ENCODE data around the gene PTRH1.

PTRH1 gene

DNA sequence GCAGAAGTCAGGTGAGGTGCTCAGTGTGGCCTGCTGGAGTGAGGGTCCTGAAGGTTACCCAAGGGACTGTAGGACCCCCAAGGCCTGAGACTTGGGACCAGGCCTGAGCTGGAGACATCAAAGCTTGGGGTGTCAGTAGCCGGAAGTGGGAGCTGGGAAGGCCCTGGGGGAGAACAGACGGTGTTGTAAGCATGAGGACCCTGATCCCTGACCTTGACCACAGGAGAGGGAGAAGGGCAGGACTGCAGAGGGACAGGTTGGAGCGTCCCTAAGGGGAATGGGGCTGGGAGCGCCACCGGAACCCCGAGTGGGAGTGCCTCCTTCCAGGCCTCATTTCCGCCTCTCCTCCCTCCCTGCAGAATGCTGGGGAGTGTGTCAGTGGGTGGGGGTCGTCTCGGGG, 949 bp upstream of the PTRH1 start:
- DNase-seq: no peak

DNA sequence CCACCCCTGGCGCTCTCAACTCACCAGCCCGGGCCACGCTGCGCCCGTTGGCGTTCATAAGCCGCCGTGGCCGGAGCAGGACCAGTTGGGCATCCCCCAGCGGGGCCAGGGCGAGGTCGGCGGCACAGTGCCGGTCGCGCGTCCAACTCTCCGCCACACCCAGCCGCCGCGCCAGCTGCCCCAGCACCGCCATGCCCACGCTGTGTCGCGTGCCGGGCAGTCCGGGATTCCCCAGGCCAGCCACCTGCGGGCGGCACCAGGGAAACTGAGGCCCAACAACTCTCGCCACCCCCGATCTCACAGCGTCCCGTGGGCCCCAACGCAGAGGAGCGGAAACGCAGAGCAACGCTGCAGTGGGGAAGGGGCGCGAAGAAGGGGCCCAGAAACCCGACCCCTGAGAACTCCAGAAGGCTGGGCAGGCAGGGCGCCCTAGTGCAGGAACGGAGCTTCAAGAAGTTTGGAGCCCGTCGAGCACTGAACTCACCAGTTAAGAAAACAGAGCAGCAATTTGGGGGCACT, 453 bp downstream of the PTRH1 start:
- DNase-seq: no peak

DNA sequence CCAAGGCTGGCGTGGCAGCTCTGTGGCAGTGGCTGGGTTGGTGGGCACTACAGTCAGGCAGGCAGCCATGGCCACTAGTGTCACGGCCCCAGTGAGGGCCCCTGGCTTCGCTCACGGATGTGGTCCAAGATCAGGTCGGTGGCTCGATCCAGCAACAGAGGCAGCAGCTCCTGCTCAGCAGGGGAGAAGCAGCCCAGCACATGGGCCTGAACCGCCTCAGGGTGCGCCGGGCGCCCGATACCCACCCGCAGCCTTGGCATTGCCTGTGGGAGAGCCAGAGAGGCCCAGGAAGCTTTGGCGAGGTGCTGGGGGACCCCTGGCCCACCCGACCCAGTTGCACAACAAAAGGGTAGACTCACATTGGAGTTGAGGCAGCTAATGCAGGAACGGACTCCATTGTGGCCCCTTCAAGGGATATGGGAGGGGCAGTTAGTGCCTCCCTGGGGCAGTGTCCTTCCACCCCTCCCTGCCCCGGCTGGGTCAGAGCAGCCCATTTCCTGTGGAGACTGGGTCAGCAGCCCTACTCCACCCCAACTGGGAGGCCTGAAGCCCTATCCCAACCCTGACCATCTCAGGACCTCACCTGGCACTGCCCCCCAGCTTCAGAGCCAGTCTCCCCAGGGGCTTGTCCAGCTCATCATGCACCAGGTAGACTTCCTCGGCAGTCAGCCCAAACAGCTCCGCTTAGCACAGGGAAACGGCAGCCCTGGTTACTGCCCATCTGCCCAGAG, 1.3 kb downstream of the PTRH1 start:
- no peak for DNase-seq

DNA sequence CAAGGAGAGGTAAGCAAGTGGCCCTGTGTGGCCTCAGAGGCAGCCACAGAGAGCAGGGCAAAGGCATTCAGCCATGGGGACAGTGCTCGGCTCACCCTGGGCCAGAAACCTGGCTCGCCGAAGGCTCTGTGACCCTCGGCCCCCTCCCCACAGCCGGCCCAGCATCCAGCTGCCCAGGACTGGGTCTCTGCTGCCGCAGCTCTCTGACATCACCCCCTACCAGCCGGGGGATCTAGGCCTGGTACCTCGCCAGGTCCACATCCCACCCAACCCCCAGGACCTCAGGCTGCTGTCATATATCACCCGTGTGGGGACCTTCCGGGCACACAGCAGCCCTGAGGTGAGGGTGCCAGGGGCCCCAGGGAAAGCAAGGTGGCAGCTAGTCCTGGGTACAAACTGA, 2.6 kb downstream of the PTRH1 start:
- DNase-seq: no peak

DNA sequence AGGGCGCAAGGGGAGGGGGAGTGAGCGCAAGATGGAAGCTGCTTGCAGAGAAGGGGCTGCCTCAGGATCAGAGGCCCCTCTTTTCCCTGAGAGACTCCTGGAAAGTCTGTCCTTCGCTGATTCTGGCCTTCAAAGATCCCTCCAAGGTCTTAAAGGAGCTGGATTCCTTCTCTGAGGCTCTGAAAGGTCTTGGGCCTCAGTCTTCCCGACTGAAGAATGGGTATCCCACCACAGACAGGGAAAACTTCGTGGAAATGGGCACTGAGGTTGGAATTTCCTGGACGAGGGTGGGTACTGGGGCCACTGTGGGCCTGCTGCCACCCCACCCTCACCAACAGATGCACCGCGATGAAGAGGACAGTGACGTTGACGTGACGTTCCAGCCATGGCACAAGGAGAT, 3.1 kb downstream of the PTRH1 start:
- no peak for DNase-seq

DNA sequence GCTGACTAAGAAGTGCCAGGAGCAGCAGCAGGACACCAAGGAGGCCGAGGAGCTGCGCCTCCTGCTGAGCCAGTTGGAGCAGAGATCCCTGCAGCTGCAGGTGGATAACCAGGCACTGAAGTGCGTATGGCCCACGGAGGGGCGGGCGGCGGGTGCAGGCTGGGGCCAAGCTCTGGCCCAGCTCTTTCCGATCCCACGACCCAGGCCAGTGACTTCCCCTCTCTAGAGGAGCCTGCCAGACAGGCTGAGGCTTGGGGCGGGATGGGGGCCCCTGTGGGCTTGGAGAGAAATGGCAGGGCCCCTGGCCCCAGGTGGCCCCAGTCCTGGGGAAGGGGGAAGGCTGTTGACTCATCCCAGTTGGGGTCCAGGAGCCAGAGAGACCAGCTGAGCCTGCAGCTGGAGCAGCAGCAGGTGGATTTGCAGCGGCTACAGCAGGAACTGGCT, 3.6 kb downstream of the PTRH1 start:
- DNase-seq: no peak

DNA sequence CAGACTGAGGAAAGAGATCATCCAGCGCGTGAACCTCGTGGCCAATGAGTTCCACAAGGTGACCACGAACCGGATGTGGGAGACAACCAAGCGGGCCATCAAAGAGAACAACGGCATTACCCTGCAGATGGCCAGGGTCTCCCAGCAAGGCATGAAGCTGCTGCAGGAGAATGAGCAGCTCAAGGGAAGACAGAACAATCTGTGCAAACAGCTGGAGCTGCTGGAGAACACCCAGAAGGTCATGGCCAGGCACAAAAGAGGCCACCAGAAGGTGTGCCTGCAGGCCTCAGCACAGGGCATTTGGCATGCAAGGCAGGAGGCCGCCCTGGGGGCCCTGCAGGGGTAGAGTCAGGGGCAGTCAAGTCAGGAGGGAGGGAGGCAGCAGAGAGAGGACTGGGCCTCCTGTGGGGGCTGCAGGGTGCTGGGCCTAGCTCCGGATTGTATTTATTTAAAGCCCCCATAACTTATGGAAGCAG, 4.2 kb downstream of the PTRH1 start:
- DNase-seq: no peak

DNA sequence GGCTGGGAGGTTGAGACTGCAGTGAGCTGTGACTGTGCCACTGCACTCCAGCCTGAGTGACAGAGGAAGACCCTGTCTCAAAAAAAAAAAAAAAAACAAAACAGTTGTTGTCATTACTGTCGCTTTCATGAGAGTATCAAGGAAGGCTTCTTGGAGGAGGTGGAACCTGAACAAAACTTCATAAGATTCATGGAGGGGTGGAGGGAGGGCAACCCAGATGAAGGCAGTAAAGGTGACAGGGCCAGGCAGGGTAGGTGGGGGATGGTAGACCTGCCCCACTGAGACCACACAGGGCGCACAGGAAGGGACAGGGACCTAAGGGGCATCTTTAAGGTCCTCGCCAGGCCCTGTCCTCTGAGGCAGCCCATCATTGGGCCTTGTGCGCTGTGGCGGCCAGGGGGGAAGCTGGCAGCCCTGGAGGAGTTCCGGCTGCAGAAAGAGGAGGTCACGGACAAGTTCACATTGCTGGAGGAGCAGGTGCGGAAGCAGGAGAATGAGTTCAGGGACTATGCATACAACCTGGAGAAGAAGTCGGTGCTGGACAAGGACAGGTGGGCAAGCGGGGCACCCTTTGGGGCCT, 5.2 kb downstream of the PTRH1 start:
- no peak for DNase-seq

DNA sequence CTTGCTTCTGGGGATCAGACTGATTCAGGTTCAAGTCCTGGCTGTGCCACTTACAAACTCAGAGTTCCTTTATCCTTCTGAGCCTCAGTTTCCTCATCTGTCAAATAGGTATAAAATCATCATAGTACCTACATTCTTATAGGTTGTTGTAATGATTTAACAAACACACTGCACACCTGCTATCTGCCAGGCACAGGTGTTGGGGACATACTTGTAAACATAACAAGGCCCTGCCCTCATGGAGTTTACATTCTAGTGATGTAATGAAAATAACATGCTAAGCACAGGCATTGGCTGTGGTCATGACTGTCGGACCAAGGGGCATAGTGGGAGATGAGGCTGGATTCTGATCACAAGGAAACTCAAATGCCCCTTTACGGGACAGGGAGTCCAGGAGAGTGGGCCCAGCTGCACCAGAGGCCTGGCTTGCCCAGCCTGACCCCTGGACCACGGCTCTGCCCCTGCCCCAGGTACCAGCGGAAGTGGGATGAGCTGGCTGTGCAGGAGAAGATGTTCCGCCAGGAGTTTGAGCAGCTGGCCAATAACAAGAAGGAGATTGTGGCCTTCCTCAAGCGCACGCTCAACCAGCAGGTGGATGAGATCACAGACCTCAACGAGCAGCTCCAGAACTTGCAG, 6.4 kb downstream of the PTRH1 start:
- no peak for DNase-seq

DNA sequence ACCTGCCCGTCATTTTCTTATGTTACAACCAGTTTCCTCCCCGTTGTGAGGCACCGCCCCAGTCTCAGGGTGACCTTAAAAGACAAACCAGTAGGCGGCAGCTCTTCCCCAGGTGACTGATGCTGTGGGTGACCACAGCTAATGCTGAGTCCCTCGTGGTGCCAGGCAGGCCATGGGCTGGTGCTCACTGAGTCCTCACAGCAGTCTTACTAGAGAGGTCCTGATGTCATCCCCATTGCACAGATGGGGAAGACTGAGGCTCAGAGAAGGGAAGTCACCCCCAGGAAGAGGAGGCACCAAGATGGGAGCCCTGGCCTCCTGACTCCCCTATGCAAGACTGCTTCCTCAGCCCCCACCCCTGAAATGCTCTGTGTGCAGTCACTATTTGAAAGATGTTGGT, 7.7 kb downstream of the PTRH1 start:
- peak; percentile 32 for DNase-seq

DNA sequence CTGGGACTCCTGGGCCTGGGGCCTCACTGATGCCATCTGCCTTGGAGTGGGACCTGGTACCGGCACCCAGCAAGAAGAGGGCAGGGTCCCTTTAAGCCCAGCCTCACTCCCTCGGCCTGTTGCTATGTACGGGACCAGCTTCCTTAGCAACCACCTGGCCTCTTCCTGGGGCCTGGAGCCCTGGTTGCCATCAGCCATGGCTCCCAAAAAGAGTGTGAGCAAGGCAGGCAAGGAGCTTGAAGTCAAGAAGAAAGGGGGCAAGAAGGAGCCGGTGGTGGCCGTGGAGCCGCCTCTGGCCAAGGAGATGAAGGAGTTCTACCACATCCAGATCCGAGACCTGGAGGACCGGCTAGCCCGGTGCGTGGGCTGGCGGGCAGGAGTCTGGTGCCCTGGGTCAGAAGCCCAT, 8.6 kb downstream of the PTRH1 start, which contains the start of gene CFAP157:
Gene CFAP157 (plus strand): TSS at position 153 of the 406 bp plus-strand sequence. CDS start 44 bp downstream, at position 197.
- DNase-seq: no peak

DNA sequence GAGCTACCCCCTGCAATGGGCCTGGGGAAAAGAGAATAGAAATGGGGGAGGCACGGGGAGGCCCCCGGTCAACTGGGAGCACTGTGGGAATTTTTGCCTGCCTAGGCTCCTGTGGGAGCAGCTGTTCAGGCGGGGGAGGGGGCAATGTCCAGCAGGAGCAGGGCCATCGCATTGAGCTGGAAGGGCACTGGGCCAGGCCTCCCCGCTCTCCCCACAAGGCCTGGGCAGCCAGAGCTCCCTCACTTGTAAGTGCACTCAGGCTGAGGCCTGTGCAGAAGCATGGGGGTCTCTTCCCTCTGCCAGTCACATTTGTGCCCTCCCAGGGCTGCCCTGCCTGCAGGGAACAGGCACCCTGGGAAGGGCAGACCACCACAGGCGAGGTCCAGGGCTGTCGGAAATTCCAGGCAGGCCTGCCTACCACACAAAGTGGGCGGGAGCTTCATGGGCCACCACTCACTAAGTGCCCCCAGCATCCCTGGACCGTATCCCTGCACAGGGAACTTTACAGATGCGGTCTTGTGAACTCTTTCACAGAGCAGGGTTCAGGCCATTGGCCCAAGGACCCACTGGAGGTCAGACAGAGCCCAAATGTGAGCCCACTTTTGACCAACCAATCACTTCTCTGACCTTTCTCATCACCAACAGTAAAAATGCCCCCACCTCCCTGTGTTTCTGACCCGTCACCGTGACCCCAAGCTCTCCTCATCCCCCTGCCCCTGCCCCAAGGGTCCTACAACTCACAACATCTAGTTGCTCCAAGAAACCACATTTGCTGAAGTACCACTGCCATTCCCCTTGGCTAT, 9.7 kb downstream of the PTRH1 start:
- no peak for DNase-seq

DNA sequence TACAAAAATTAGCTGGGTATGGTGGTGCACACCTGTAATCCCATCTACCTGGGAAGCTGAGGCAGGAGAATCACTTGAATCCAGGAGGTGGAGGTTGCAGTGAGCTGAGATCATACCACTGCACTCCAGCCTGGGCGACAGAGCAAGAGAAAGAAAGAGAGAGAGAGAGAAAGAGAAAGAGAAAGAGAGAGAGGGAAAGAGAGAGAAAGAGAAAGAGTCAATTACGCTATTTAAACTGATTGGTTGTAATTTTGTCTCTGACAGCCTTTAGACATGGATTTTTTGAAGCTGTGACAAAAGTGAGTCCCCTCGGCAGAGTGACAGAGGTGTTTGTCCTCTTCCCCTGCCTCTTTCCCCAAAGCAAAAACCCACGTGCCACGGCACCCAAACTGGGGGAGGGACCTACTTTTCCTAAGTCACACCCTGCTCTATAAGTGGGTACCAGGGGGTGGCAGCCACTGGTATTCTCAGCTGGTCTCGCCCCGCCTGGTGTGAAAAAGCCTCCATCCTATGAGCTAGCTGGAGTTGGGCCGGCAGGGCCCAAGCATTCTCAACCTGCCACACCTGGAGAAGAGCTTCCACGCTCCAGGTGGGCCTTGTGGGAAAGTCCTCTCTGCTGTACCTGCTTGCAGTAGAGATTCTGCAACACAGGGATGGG, 12.0 kb downstream of the PTRH1 start:
- no peak for DNase-seq

DNA sequence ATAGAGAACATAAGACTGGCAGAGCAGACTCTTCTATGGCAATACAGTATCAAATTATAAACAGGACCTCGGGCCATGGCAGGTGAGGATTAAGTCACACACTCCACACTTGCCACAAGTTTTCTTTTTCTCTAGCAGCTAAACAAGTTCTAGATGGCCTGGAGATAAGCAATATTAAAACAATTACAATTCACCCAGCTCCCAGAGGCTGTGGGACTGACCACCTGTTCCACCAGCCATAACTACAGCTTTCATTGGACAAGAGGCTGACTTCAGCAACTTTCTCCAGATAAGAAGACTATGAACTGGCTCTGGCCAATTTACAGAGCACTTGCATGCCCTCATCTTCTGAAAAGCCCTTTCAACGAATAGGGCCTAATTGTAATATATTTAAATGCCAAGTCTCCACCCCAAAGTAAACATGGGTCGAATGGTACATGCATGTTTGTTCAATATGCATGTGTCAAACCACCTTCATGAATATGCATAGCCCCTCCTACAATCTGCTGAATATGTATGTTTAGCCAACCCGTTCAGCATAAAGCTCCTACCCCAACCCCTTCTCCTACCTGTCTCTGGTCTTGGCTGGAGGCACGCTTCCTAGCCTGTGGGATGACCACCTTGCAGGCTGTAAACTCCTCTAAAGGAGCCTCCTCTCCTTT, 14.7 kb downstream of the PTRH1 start:
- no peak for DNase-seq

DNA sequence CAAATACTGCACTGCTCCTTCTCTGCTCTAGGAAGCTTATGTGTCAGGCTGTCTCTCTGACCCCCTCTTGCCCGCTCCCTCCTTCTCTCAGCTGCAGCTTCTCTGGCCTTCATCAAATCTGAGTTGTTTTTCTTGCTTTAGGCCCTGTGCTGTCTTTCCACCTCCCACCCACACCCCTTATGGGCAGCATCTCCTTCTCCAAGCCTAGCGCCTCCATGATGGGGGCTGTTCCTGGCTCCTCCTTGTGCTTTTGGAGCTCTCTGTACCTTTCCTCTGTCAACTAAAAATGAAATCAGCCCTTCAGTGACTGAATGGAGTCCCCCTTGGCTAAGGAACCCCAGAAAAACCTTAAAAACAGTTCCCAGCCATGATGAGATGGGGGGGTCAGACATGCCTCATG, 15.3 kb downstream of the PTRH1 start:
- no peak for DNase-seq

DNA sequence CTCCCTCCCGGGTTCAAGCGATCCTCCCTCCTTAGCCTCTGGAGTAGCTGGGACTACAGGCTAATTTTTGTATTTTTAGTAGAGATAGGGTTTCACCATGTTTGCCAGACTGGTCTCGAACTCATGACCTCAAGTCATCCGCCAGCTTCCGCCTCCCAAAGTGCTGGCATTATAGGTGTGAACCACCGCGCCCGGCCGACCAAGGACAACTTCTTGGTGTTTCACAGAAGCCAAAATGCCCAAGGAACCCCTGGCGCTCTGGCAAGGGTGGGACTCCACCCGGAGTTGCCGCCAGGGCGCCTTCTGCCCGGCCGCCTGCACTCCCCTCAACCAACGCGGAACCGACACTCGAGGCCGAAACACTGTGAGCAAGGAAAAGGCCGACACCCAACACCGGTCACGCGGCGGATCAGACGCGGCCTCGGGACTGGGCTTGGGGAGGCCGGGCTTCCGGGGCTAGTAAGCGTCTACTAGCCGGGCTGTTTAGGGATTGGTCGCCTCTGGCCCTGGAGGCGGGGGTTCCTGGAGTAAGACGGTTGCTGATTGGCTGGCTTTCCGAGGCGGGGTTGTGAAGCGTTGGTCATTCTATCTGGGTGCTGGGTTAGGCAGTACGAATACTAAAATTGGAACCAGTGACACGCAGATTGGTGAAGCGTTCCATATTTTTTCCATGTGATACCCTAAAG, 16.3 kb downstream of the PTRH1 start:
- DNase-seq: peak; percentile 81

DNA sequence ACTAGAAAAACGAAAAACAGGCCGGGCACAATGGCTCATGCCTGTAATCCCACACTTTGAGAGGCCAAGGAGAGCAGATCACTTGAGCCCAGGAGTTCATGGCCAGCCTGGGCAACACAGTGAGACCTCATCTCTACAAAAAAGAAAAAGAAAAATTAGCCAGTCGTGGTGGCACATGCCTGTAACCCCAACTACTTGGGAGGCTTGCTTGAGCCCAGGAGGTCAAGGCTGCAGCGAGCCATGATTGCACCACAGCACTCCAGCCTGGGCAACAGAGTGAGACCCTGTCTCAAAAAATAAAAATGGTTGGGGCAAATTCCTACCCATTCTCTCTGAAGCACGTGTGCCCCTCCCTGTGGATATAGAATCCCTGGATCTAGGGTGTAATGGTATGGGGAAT, 17.1 kb downstream of the PTRH1 start:
- no peak for DNase-seq

DNA sequence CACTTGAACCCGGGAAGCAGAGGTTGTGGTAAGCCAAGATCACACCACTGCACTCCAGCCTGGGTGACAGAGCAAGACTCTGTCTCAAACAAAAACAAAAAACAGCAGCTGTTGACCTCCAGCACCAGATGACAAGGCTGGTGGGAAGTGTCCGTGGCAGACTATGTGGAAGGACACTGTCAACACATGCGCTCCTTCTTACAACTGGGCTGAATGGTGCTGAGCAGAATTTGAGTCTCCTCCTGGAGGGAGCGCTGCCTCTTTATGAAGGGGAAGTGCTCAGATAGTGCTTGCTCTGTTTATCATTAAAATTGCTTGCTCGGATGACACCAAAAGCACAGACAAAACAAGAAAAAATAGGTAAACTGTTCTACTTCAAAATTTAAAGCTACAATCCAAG, 17.9 kb downstream of the PTRH1 start:
- DNase-seq: no peak

DNA sequence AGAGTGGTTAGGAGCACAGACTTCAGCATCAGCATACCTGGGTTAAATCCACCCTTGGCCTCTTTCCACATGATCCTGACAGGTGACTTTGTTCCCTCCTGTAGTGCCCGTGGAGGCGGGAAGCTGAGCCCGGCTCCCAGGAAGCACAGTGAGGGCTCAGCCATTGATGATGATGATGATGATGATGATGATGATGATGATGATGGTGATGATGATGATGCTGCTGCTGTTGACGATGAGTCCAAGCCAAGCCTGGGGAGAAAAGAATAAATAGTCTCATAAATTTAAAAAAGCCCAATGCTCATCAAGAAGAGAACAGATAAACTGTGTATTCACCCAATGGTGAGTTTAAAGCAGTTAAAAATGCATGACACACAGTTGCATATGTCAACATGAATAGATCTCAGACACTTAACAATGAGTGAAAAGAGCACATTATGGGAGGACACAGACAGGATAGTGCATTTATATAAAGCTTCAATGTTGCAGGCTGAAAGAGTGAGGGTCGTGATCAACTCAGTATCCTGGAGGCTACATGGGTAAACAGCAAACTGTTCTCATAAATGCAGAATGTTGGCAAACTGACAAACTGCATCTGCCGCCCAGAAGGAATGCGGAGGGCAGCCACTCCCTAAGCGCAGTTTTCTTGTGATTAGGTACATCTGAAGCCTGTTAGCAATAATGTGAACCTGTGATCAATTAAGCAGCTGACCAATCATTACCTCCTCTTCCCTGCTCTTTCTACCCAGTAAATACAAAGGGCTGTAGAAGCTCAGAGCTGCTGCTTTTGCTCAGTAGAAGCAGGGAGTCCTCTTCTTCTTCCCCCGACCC, 20.4 kb downstream of the PTRH1 start:
- no peak for DNase-seq

DNA sequence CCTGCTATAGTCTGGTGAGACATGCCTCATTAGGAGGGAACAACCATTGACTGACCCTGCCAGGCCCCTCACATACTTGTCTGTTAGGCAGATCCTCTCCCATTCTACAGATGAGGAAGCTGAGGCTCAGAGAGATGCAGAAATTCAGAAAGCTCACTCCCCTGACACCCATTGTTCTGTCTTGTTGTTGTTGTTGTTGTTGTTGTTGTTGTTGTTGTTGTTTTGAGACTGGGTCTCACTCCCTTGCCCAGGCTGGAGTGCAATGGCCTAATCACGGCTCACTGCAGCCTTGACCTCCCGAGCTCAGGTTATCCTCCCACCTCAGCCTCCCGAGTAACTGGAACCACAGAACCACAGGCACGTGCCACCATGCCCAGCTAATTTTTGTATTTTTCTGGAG, 21.8 kb downstream of the PTRH1 start:
- DNase-seq: no peak
